K562 (cell line): ENCODE results near the gene SLC30A7. TPM values are rescaled to one million over a fixed set of nuclear protein-coding genes. Genes with fewer than 3 reads are reported as not detected.

Source experiments
- ARID2 ChIP-seq: fragments of 450-650 bp; IDR thresholded peaks from 2 replicates; pipeline ENCODE4 v1.6.1; 2017; ENCODE audit warnings: antibody characterized with exemption, mild to moderate bottlenecking
- CSDE1 ChIP-seq, 2 experiments: fragments of 450-650 bp; IDR thresholded peaks; 2 replicates each; pipeline ENCODE4 v1.6.1; 2016; ENCODE audit warnings: mild to moderate bottlenecking in 1 of 2
- E2F5 ChIP-seq: sonication (generic); formaldehyde crosslinking; IDR thresholded peaks from 2 replicates; pipeline ENCODE4 v1.8.0; 2022; ENCODE audit warnings: mild to moderate bottlenecking, missing genetic modification reagents
- ILF3 ChIP-seq: fragments of 450-650 bp; IDR thresholded peaks from 2 replicates; pipeline ENCODE4 v1.6.1; 2018; ENCODE audit warnings: antibody characterized with exemption, mild to moderate bottlenecking, moderate library complexity, borderline replicate concordance
- PYGO2 ChIP-seq: fragments of 450-650 bp; IDR thresholded peaks from 2 replicates; pipeline ENCODE4 v1.6.1; 2016; ENCODE audit warnings: mild to moderate bottlenecking, missing genetic modification characterization, moderate library complexity, missing compliant biosample characterization
- SIX5 ChIP-seq, 2 experiments: IDR thresholded peaks; 2 replicates each; pipeline ENCODE4 v1.6.1; 2011; ENCODE audit warnings: low read length in 2 of 2, borderline replicate concordance in 1 of 2, low read depth in 1 of 2, mild to moderate bottlenecking in 1 of 2, moderate library complexity in 1 of 2; ENCODE audit not compliant: insufficient read depth in 1 of 2
- SP2 ChIP-seq: IDR thresholded peaks from 2 replicates; pipeline ENCODE4 v1.6.1; 2011; ENCODE audit warnings: mild to moderate bottlenecking, low read depth, low read length, moderate library complexity; ENCODE audit not compliant: poor library complexity, severe bottlenecking; ENCODE audit errors: extremely low read depth
- SREBF1 ChIP-seq: fragments of 150-350 bp; IDR thresholded peaks from 2 replicates; pipeline ENCODE4 v1.6.1; 2014; ENCODE audit warnings: antibody characterized with exemption, low read depth, low read length, borderline replicate concordance
- THRAP3 ChIP-seq: fragments of 450-650 bp; IDR thresholded peaks from 2 replicates; pipeline ENCODE4 v1.6.1; 2016; ENCODE audit warnings: mild to moderate bottlenecking, inconsistent platforms, borderline replicate concordance
- ZNF57 ChIP-seq: fragments of 450-650 bp; formaldehyde crosslinking; IDR thresholded peaks from 2 replicates; pipeline ENCODE4 v1.4.0; 2020; ENCODE audit warnings: mild to moderate bottlenecking, moderate library complexity
- polyA plus RNA-seq, 8 experiments: library from polyadenylated mRNA; depleted of rRNA in 4 of 8; stranded (reverse) in 5 of 8; unstranded in 3 of 8; fragments of >200 nt; fragmentation: Nextera tagmentation in 2 of 8; fragmentation: Illumina TruSeq in 1 of 8; extraction: Ambion mirVana in 2 of 8; extraction: Trizol in 1 of 8; gene quantifications; 2 replicates each; pipeline versions ENCODE4 v1.2.1 to v1.2.3, GENCODE V29; 2011 to 2014; ENCODE audit warnings: inconsistent platforms in 1 of 8, missing spikeins in 1 of 8
- total RNA-seq, 7 experiments: library from RNA; depleted of rRNA in 6 of 7; stranded (reverse); fragments of >200 nt in 6 of 7; fragmentation: Illumina TruSeq in 2 of 7; extraction: Trizol in 2 of 7; gene quantifications; 2 replicates each; pipeline versions ENCODE4 v1.2.1 to v1.2.3, GENCODE V29; 2011 to 2021; ENCODE audit warnings: low replicate concordance in 1 of 7
- TF ChIP-seq, protein P1 (sequence below): fragments of 250-450 bp; sonication (Bioruptor Pico); IDR thresholded peaks from 2 replicates; pipeline ENCODE4 v1.4.0; 2020
- TF ChIP-seq, protein P2 (sequence below): IDR thresholded peaks from 2 replicates; pipeline ENCODE4 v1.6.1; 2012; ENCODE audit warnings: low read depth, low read length, improper control_type of control experiment, borderline replicate concordance
- TF ChIP-seq, protein P3 (sequence below): sonication (generic); formaldehyde crosslinking; IDR thresholded peaks from 2 replicates; pipeline ENCODE4 v1.8.1; 2023; ENCODE audit warnings: mild to moderate bottlenecking, missing genetic modification reagents
- TF ChIP-seq, protein P4 (sequence below): fragments of 450-650 bp; formaldehyde crosslinking; IDR thresholded peaks from 2 replicates; pipeline ENCODE4 v1.4.0; 2020; ENCODE audit warnings: mild to moderate bottlenecking, mixed read lengths

The SLC30A7 gene
- total and polyA plus RNA-seq, 9 of the 15 experiments (the other 6 are each of a cell fraction or from before 2014, with no cell fraction given), result 3.5 to 17.1 (median 7.2) TPM

DNA sequence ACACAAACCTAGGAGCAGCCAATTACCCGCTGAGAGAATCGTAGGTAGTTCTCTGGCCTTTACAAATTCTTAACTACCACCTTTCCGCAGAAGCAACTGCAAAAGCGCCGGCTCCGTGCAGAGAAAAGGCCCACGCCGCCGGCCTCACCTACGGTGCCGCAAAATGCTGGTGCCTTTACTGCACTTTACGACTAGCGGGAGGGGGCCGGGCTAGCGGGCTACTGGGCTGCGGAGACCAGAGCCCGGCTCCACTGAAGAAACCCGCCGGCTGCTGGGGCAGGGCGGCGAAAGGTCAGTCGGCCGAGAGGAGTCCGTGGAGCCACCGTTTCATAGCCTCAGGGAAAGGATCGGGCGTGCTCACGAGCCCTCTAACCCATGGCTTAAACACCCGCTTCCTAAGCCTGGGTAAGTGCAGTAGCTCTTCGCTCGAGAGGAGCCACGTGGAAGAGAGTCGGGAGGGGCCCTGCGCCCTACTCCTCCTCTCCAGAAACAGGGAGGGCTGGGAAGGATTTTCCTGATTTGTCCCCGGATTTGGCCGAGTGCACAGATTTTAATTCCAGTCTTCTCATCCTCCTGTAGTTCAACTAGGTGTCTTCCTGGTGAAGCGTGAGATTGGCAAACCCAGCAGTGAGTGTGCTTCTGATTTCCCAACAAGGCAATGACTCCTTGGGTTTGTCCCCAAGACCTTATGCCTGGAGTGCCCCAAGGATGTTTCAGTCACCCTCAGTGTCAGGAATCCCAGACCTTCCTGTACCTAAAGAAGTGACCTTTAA is 130.0 kb downstream of the SLC30A7 start, which contains the start of gene DPH5 (continued):
- TF ChIP-seq, protein P1, sequence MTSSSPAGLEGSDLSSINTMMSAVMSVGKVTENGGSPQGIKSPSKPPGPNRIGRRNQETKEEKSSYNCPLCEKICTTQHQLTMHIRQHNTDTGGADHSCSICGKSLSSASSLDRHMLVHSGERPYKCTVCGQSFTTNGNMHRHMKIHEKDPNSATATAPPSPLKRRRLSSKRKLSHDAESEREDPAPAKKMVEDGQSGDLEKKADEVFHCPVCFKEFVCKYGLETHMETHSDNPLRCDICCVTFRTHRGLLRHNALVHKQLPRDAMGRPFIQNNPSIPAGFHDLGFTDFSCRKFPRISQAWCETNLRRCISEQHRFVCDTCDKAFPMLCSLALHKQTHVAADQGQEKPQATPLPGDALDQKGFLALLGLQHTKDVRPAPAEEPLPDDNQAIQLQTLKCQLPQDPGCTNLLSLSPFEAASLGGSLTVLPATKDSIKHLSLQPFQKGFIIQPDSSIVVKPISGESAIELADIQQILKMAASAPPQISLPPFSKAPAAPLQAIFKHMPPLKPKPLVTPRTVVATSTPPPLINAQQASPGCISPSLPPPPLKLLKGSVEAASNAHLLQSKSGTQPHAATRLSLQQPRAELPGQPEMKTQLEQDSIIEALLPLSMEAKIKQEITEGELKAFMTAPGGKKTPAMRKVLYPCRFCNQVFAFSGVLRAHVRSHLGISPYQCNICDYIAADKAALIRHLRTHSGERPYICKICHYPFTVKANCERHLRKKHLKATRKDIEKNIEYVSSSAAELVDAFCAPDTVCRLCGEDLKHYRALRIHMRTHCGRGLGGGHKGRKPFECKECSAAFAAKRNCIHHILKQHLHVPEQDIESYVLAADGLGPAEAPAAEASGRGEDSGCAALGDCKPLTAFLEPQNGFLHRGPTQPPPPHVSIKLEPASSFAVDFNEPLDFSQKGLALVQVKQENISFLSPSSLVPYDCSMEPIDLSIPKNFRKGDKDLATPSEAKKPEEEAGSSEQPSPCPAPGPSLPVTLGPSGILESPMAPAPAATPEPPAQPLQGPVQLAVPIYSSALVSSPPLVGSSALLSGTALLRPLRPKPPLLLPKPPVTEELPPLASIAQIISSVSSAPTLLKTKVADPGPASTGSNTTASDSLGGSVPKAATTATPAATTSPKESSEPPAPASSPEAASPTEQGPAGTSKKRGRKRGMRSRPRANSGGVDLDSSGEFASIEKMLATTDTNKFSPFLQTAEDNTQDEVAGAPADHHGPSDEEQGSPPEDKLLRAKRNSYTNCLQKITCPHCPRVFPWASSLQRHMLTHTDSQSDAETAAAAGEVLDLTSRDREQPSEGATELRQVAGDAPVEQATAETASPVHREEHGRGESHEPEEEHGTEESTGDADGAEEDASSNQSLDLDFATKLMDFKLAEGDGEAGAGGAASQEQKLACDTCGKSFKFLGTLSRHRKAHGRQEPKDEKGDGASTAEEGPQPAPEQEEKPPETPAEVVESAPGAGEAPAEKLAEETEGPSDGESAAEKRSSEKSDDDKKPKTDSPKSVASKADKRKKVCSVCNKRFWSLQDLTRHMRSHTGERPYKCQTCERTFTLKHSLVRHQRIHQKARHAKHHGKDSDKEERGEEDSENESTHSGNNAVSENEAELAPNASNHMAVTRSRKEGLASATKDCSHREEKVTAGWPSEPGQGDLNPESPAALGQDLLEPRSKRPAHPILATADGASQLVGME (CRISPR knock-in tag), result no peak
- TF ChIP-seq SREBF1 (no peak), ILF3 (no peak), THRAP3 (no peak), SP2 (no peak), SIX5 (IDR thresholded peaks at IDR 0.05; ENCODE audit: borderline replicate concordance in 1 of 2, insufficient read depth in 1 of 2, low read depth in 1 of 2, low read length in 2 of 2) (no peak), ARID2 (no peak), ZNF57 (0 out of 2 replicates have a peak, but pooled peaks have one; percentile 23), CSDE1 (IDR thresholded peaks at IDR 0.05) (0 out of 4 replicates have a peak, but pooled peaks of 1 of the 2 experiments have one; percentile 32), E2F5 (CRISPR knock-in tag) (no peak), PYGO2 (tag) (no peak)
- TF ChIP-seq, protein P2, sequence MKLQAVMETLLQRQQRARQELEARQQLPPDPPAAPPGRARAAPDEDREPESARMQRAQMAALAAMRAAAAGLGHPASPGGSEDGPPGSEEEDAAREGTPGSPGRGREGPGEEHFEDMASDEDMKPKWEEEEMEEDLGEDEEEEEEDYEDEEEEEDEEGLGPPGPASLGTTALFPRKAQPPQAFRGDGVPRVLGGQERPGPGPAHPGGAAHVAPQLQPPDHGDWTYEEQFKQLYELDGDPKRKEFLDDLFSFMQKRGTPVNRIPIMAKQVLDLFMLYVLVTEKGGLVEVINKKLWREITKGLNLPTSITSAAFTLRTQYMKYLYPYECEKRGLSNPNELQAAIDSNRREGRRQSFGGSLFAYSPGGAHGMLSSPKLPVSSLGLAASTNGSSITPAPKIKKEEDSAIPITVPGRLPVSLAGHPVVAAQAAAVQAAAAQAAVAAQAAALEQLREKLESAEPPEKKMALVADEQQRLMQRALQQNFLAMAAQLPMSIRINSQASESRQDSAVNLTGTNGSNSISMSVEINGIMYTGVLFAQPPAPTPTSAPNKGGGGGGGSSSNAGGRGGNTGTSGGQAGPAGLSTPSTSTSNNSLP, result no peak
- TF ChIP-seq, protein P3, sequence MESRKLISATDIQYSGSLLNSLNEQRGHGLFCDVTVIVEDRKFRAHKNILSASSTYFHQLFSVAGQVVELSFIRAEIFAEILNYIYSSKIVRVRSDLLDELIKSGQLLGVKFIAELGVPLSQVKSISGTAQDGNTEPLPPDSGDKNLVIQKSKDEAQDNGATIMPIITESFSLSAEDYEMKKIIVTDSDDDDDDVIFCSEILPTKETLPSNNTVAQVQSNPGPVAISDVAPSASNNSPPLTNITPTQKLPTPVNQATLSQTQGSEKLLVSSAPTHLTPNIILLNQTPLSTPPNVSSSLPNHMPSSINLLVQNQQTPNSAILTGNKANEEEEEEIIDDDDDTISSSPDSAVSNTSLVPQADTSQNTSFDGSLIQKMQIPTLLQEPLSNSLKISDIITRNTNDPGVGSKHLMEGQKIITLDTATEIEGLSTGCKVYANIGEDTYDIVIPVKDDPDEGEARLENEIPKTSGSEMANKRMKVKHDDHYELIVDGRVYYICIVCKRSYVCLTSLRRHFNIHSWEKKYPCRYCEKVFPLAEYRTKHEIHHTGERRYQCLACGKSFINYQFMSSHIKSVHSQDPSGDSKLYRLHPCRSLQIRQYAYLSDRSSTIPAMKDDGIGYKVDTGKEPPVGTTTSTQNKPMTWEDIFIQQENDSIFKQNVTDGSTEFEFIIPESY, result no peak
- TF ChIP-seq, protein P4, sequence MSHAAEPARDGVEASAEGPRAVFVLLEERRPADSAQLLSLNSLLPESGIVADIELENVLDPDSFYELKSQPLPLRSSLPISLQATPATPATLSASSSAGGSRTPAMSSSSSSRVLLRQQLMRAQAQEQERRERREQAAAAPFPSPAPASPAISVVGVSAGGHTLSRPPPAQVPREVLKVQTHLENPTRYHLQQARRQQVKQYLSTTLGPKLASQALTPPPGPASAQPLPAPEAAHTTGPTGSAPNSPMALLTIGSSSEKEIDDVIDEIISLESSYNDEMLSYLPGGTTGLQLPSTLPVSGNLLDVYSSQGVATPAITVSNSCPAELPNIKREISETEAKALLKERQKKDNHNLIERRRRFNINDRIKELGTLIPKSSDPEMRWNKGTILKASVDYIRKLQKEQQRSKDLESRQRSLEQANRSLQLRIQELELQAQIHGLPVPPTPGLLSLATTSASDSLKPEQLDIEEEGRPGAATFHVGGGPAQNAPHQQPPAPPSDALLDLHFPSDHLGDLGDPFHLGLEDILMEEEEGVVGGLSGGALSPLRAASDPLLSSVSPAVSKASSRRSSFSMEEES (CRISPR knock-in tag), result no peak
